Stimulated activated naive CD8-positive, alpha-beta T cell treated with anti-CD3 and anti-CD28 coated beads, Interleukin-15, amount 100 ng/mL, for 72 hours (primary cell): ENCODE results near the gene LEF1.
A peak's percentile ranks its signal among the peaks of the same experiment; 100 is the strongest.

Experiments used
- ATAC-seq: fragments of 150-1000 bp; cut with Tn5 transposase; 2 replicates; pipeline ENCODE4 v1.10.0; 2021; ENCODE audit warnings: mild to moderate bottlenecking, moderate library complexity
- DNase-seq, 2 donors: peaks; one replicate each; pipeline ENCODE4 v3.0.0; 2021 to 2022
- H3K27ac Mint-ChIP-seq, 2 donors: one replicate each; pipeline ENCODE4 v1.8.0; 2022; ENCODE audit warnings: mild to moderate bottlenecking in 2 of 2, mixed read lengths in 2 of 2, moderate library complexity in 2 of 2
- H3K27me3 Mint-ChIP-seq: one replicate; pipeline ENCODE4 v1.8.0; 2022; ENCODE audit warnings: mixed read lengths
- H3K4me1 Mint-ChIP-seq: one replicate; pipeline ENCODE4 v1.8.0; 2022; ENCODE audit warnings: mild to moderate bottlenecking, mixed read lengths
- H3K4me3 Mint-ChIP-seq, 2 donors: one replicate each; pipeline ENCODE4 v1.8.0; 2022; ENCODE audit warnings: mild to moderate bottlenecking in 2 of 2, mixed read lengths in 2 of 2, moderate library complexity in 1 of 2
- H3K9me3 Mint-ChIP-seq, 2 donors: one replicate each; pipeline ENCODE4 v1.8.0; 2022; ENCODE audit warnings: mixed read lengths in 2 of 2

LEF1 gene

GRCh38 chr4:108191269-108191914, 22.7 kb upstream of the LEF1 start:
- H3K27ac Mint-ChIP-seq, result peak overlapping the region; percentile 2 to 50
- ATAC-seq, result peak; percentile 52
- H3K27me3 Mint-ChIP-seq, result no peaks in the 10 kb centered on the region
- no peak overlapping the region for H3K4me3 Mint-ChIP-seq
- peaks cover 17% of the 10 kb centered on the region for H3K4me1 Mint-ChIP-seq
- DNase-seq, result no peak
- H3K9me3 Mint-ChIP-seq, result no peaks in the 10 kb centered on the region

- Mint-ChIP-seq H3K4me1 (peaks cover 24% of the 10 kb centered on the region), H3K4me3 (no peak overlapping the region), H3K27me3 (no peaks in the 10 kb centered on the region), H3K27ac (peak overlapping the region in 1 of 2 donors; percentile 8), H3K9me3 (no peaks in the 10 kb centered on the region)
- DNase-seq (no peak), ATAC-seq (no peak)
These were observed 20.0 kb upstream of the LEF1 start for GRCh38 chr4:108188770-108189169.

- DNase-seq (no peak), ATAC-seq (no peak)
- H3K4me3 Mint-ChIP-seq, result no peak overlapping the region
- no peak overlapping the region for H3K27ac Mint-ChIP-seq
- H3K4me1 Mint-ChIP-seq, result peaks cover 19% of the 10 kb centered on the region
- H3K9me3 Mint-ChIP-seq, result no peaks in the 10 kb centered on the region
- H3K27me3 Mint-ChIP-seq, result no peaks in the 10 kb centered on the region
These were observed 16.5 kb upstream of the LEF1 start for GRCh38 chr4:108185252-108185651.

GRCh38 chr4:108184453-108185049, 15.8 kb upstream of the LEF1 start:
- Mint-ChIP-seq H3K27ac (no peak overlapping the region), H3K9me3 (no peaks in the 10 kb centered on the region), H3K4me3 (no peak overlapping the region), H3K4me1 (peaks cover 19% of the 10 kb centered on the region), H3K27me3 (no peaks in the 10 kb centered on the region)
- DNase-seq, result no peak
- ATAC-seq, result no peak

GRCh38 chr4:108181704-108182103, 13.0 kb upstream of the LEF1 start:
- H3K27me3 Mint-ChIP-seq, result no peaks in the 10 kb centered on the region
- H3K4me1 Mint-ChIP-seq, result peaks cover 19% of the 10 kb centered on the region
- ATAC-seq (peak; percentile 73), DNase-seq (peak in 1 of 2 donors; percentile 17)
- H3K9me3 Mint-ChIP-seq, result no peaks in the 10 kb centered on the region
- no peak overlapping the region for H3K27ac Mint-ChIP-seq
- no peak overlapping the region for H3K4me3 Mint-ChIP-seq

GRCh38 chr4:108180513-108180912, 11.8 kb upstream of the LEF1 start:
- no peak overlapping the region for H3K4me3 Mint-ChIP-seq

GRCh38 chr4:108175966-108176365, 7.2 kb upstream of the LEF1 start:
- DNase-seq (no peak), ATAC-seq (no peak)
- Mint-ChIP-seq H3K4me3 (no peak overlapping the region), H3K27ac (no peak overlapping the region), H3K4me1 (peaks cover 32% of the 10 kb centered on the region), H3K27me3 (no peaks in the 10 kb centered on the region), H3K9me3 (no peaks in the 10 kb centered on the region)

More at GRCh38 chr4:108180513-108180912, 11.8 kb upstream of the LEF1 start:
- H3K27ac Mint-ChIP-seq, result peak overlapping the region in 1 of 2 donors; percentile 1
- no peaks in the 10 kb centered on the region for H3K27me3 Mint-ChIP-seq
- H3K9me3 Mint-ChIP-seq, result no peaks in the 10 kb centered on the region
- H3K4me1 Mint-ChIP-seq, result peaks cover 28% of the 10 kb centered on the region
- ATAC-seq (no peak), DNase-seq (no peak)

GRCh38 chr4:108174856-108175255, 6.1 kb upstream of the LEF1 start:
- DNase-seq (no peak), ATAC-seq (no peak)
- Mint-ChIP-seq H3K27ac (no peak overlapping the region), H3K4me3 (no peak overlapping the region), H3K27me3 (no peaks in the 10 kb centered on the region), H3K9me3 (no peaks in the 10 kb centered on the region), H3K4me1 (peaks cover 43% of the 10 kb centered on the region)

- Mint-ChIP-seq H3K27ac (peak overlapping the region; percentile 97 to 98), H3K4me1 (peaks cover 55% of the 10 kb centered on the region), H3K4me3 (peak overlapping the region; percentile 88 to 90), H3K9me3 (no peaks in the 10 kb centered on the region), H3K27me3 (no peaks in the 10 kb centered on the region)
- ATAC-seq (no peak), DNase-seq (no peak)
These were observed 4.9 kb upstream of the LEF1 start for GRCh38 chr4:108173599-108174057.

- H3K27me3 Mint-ChIP-seq, result no peaks in the 10 kb centered on the region
- peak overlapping the region; percentile 88 to 90 for H3K4me3 Mint-ChIP-seq
These were observed 4.2 kb upstream of the LEF1 start for GRCh38 chr4:108172753-108173598.

GRCh38 chr4:108172231-108172752, 3.6 kb upstream of the LEF1 start:
- Mint-ChIP-seq H3K4me1 (peaks cover 55% of the 10 kb centered on the region), H3K9me3 (no peaks in the 10 kb centered on the region), H3K27me3 (no peaks in the 10 kb centered on the region), H3K4me3 (peak overlapping the region; percentile 88 to 90), H3K27ac (peak overlapping the region; percentile 95 to 98)
- DNase-seq (peak in 1 of 2 donors; percentile 59), ATAC-seq (peak; percentile 28)

More at GRCh38 chr4:108172753-108173598, 4.2 kb upstream of the LEF1 start:
- peak; percentile 53 for ATAC-seq
- Mint-ChIP-seq H3K27ac (peak overlapping the region; percentile 97 to 98), H3K9me3 (no peaks in the 10 kb centered on the region), H3K4me1 (peaks cover 55% of the 10 kb centered on the region)
- peak; percentile 74 to 77 for DNase-seq

- peak; percentile 37 for ATAC-seq
- DNase-seq, result peak; percentile 71 to 81
- Mint-ChIP-seq H3K9me3 (no peaks in the 10 kb centered on the region), H3K4me3 (peak overlapping the region; percentile 88 to 90), H3K27me3 (no peaks in the 10 kb centered on the region), H3K27ac (peak overlapping the region; percentile 95 to 98), H3K4me1 (peaks cover 55% of the 10 kb centered on the region)
These were observed 2.9 kb upstream of the LEF1 start for GRCh38 chr4:108171339-108172230.

GRCh38 chr4:108170631-108171338, 2.1 kb upstream of the LEF1 start:
- peak overlapping the region; percentile 54 to 98 for H3K27ac Mint-ChIP-seq
- H3K27me3 Mint-ChIP-seq, result no peaks in the 10 kb centered on the region
- peak overlapping the region; percentile 88 to 90 for H3K4me3 Mint-ChIP-seq
- H3K9me3 Mint-ChIP-seq, result no peaks in the 10 kb centered on the region
- DNase-seq (no peak), ATAC-seq (no peak)
- H3K4me1 Mint-ChIP-seq, result peaks cover 49% of the 10 kb centered on the region

GRCh38 chr4:108169664-108170063, 932 bp upstream of the LEF1 start:
- ATAC-seq (no peak), DNase-seq (no peak)
- peak overlapping the region in 1 of 2 donors; percentile 92 for H3K27ac Mint-ChIP-seq

More at GRCh38 chr4:108169664-108170063, 932 bp upstream of the LEF1 start:
- Mint-ChIP-seq H3K27me3 (no peaks in the 10 kb centered on the region), H3K9me3 (no peaks in the 10 kb centered on the region), H3K4me1 (peaks cover 43% of the 10 kb centered on the region), H3K4me3 (peak overlapping the region; percentile 88 to 90)
